ENCODE results near the gene FGD3. TPM values are rescaled to one million over a fixed set of nuclear protein-coding genes. Genes with fewer than 3 reads are reported as not detected.

Gene FGD3
- total RNA-seq, 1 experiment from 2014 or later = 0.09 TPM

GRCh38 chr9:93024646-93024910 lies 77.3 kb downstream of the FGD3 start:
- TF ChIP-seq, protein P1, sequence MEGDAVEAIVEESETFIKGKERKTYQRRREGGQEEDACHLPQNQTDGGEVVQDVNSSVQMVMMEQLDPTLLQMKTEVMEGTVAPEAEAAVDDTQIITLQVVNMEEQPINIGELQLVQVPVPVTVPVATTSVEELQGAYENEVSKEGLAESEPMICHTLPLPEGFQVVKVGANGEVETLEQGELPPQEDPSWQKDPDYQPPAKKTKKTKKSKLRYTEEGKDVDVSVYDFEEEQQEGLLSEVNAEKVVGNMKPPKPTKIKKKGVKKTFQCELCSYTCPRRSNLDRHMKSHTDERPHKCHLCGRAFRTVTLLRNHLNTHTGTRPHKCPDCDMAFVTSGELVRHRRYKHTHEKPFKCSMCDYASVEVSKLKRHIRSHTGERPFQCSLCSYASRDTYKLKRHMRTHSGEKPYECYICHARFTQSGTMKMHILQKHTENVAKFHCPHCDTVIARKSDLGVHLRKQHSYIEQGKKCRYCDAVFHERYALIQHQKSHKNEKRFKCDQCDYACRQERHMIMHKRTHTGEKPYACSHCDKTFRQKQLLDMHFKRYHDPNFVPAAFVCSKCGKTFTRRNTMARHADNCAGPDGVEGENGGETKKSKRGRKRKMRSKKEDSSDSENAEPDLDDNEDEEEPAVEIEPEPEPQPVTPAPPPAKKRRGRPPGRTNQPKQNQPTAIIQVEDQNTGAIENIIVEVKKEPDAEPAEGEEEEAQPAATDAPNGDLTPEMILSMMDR (conservative IDR thresholded peaks at IDR 0.05; ENCODE audit: low read depth, low read length) = no peak
- no peak for TF ChIP-seq EZH2 (IDR thresholded peaks at IDR 0.05; ENCODE audit: borderline replicate concordance, low read depth, low read length, poor library complexity, severe bottlenecking)
- Histone ChIP-seq H3K27ac (ENCODE audit: low read depth, low read length, poor library complexity, severe bottlenecking) (no peak overlapping the region), H3K27me3 (replicated peaks; ENCODE audit: insufficient read depth, low read depth, low read length, poor library complexity) (no peaks in the 10 kb centered on the region), H3K36me3 (ENCODE audit: insufficient read depth, low read length, poor library complexity, severe bottlenecking) (no peaks in the 10 kb centered on the region), H3K9me3 (ENCODE audit: low read depth, low read length, poor library complexity, severe bottlenecking) (no peaks in the 10 kb centered on the region), H3K4me1 (ENCODE audit: insufficient read depth, low read length, poor library complexity, severe bottlenecking) (peaks cover 13% of the 10 kb centered on the region), H3K4me3 (ENCODE audit: low read depth, low read length, poor library complexity, severe bottlenecking) (no peak overlapping the region)
- intact Hi-C loops (cut with micrococcal nuclease; ENCODE audit: unreplicated experiment) = no loop called here
- no peak for DNase-seq (ENCODE audit: low spot score)
- ChIA-PET POLR2A (ENCODE audit: low non-redundant PET) (no interaction called here), CTCF (no interaction called here)
- BruUV-seq (replicated peaks) = no TSS peak

- ChIA-PET POLR2A (ENCODE audit: low non-redundant PET) (no interaction called here), CTCF (no interaction called here)
- BruUV-seq (replicated peaks) = no TSS peak
- H3K9me3 ChIP-seq (ENCODE audit: low read depth, low read length, poor library complexity, severe bottlenecking) = no peaks in the 10 kb centered on the region
- no peak for TF ChIP-seq EZH2 (IDR thresholded peaks at IDR 0.05; ENCODE audit: borderline replicate concordance, low read depth, low read length, poor library complexity, severe bottlenecking)
- TF ChIP-seq, protein P1 (conservative IDR thresholded peaks at IDR 0.05; ENCODE audit: low read depth, low read length) = no peak
- H3K27ac ChIP-seq (ENCODE audit: low read depth, low read length, poor library complexity, severe bottlenecking) = no peak overlapping the region
- no peak overlapping the region for H3K4me3 ChIP-seq (ENCODE audit: low read depth, low read length, poor library complexity, severe bottlenecking)
- no peaks in the 10 kb centered on the region for H3K27me3 ChIP-seq (replicated peaks; ENCODE audit: insufficient read depth, low read depth, low read length, poor library complexity)
- intact Hi-C loops (cut with micrococcal nuclease; ENCODE audit: unreplicated experiment) = no loop called here
- H3K4me1 ChIP-seq (ENCODE audit: insufficient read depth, low read length, poor library complexity, severe bottlenecking) = peaks cover 13% of the 10 kb centered on the region
- no peak for DNase-seq (ENCODE audit: low spot score)
- H3K36me3 ChIP-seq (ENCODE audit: insufficient read depth, low read length, poor library complexity, severe bottlenecking) = no peaks in the 10 kb centered on the region
These were observed 77.8 kb downstream of the FGD3 start for GRCh38 chr9:93024986-93025630.

DNA sequence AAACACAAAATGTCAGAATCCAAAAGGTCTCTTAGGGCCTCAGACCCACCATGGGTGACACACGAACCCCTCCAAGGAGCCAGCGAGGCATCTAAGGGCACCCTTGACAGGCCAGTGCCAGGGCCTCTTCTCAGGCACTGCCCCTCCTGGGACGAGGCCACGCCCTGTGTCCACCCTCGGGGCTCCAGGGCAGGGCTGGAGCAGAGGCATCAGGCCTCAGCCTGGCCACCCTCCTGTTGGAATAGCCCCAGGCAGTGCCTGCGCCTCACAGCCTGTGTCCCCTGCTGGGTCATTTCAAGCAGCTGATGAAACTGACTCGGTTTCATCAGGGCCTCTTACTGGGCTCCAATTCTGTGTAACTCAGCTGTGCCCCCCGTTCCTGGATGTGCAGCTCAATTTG lies 78.4 kb downstream of the FGD3 start:
- Histone ChIP-seq H3K36me3 (ENCODE audit: insufficient read depth, low read length, poor library complexity, severe bottlenecking) (no peaks in the 10 kb centered on the region), H3K27me3 (replicated peaks; ENCODE audit: insufficient read depth, low read depth, low read length, poor library complexity) (no peaks in the 10 kb centered on the region), H3K4me3 (ENCODE audit: low read depth, low read length, poor library complexity, severe bottlenecking) (no peak overlapping the region), H3K27ac (ENCODE audit: low read depth, low read length, poor library complexity, severe bottlenecking) (no peak overlapping the region), H3K4me1 (ENCODE audit: insufficient read depth, low read length, poor library complexity, severe bottlenecking) (peaks cover 13% of the 10 kb centered on the region), H3K9me3 (ENCODE audit: low read depth, low read length, poor library complexity, severe bottlenecking) (no peaks in the 10 kb centered on the region)
- TF ChIP-seq, protein P1 (conservative IDR thresholded peaks at IDR 0.05; ENCODE audit: low read depth, low read length) = no peak
- no peak for TF ChIP-seq EZH2 (IDR thresholded peaks at IDR 0.05; ENCODE audit: borderline replicate concordance, low read depth, low read length, poor library complexity, severe bottlenecking)
- intact Hi-C loops (cut with micrococcal nuclease; ENCODE audit: unreplicated experiment) = no loop called here
- no TSS peak for BruUV-seq (replicated peaks)
- CTCF ChIA-PET = no interaction called here
- no peak for DNase-seq (ENCODE audit: low spot score)
- POLR2A ChIA-PET (ENCODE audit: low non-redundant PET) = no interaction called here

All from A673 (cell line).